HG03432 (cell line): ENCODE results near the gene ITGB4.

ENCODE experiments used
- ATAC-seq: cut with Tn5 transposase; IDR thresholded peaks from one replicate; pipeline ENCODE4 v1.9.1; 2021; ENCODE audit warnings: mild to moderate bottlenecking, moderate library complexity; ENCODE audit not compliant: unreplicated experiment

Gene ITGB4

GRCh38 chr17:75785016-75785890 lies 64.0 kb downstream of the ITGB4 start:
- peak; percentile 68 for ATAC-seq

- ATAC-seq, result no peak
Observed at GRCh38 chr17:75791254-75791653, 70.0 kb downstream of the ITGB4 start.

- no peak for ATAC-seq
Observed at GRCh38 chr17:75793460-75793859, 72.2 kb downstream of the ITGB4 start.

- ATAC-seq, result no peak
Observed at GRCh38 chr17:75795820-75796607, 74.8 kb downstream of the ITGB4 start.

GRCh38 chr17:75799402-75799801 lies 78.1 kb downstream of the ITGB4 start:
- ATAC-seq, result no peak

GRCh38 chr17:75803883-75804282 lies 82.6 kb downstream of the ITGB4 start:
- no peak for ATAC-seq

GRCh38 chr17:75806822-75807500 lies 85.7 kb downstream of the ITGB4 start:
- no peak for ATAC-seq
